KOPT-K1 (cell line): Measurements from ENCODE around the gene JMJD6.
"Not testable (repeated sequence)": the region's sequence is repeated elsewhere in the genome, so short reads cannot be mapped to it uniquely, and the experiment has no call there.

Source experiments
- H3K27ac ChIP-seq: fragments of 200-600 bp; sonication (generic); 2 replicates; pipeline ENCODE4 v1.5.1; 2016; ENCODE audit warnings: antibody characterized with exemption, mild to moderate bottlenecking, low read depth, low read length; ENCODE audit not compliant: poor library complexity, severe bottlenecking
- H3K36me3 ChIP-seq: fragments of 200-600 bp; sonication (generic); 2 replicates; pipeline ENCODE4 v1.5.1; 2017; ENCODE audit warnings: antibody characterized with exemption, mild to moderate bottlenecking, low read length, moderate library complexity; ENCODE audit not compliant: insufficient read depth
- H3K9me3 ChIP-seq: fragments of 200-600 bp; sonication (generic); 2 replicates; pipeline ENCODE4 v1.5.1; 2017; ENCODE audit warnings: antibody characterized with exemption, low read length, mild to moderate bottlenecking; ENCODE audit not compliant: insufficient read depth, poor library complexity, severe bottlenecking

The JMJD6 gene

DNA sequence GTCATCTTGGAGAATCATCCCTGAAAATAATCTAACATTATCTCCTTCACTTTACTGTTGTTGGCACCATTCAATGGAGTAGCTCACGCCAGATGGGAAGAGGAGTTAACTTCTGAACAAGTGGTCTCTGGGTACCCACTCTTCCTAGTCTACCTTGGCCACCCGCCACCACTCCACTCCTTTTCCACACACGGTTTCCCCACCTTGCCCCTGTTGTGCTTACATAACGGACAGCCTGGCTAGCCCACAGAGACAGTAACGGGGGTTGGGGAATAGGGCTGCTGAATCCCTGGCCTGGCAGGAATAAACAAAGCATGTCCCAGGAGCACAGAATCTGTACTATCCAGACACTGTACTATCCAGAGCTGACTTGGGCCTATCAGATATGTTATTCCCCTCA is 12.1 kb downstream of the JMJD6 start:
- Histone ChIP-seq H3K9me3 (no peaks in the 10 kb centered on the region), H3K36me3 (peaks cover 66% of the 10 kb centered on the region), H3K27ac (no peak overlapping the region)

DNA sequence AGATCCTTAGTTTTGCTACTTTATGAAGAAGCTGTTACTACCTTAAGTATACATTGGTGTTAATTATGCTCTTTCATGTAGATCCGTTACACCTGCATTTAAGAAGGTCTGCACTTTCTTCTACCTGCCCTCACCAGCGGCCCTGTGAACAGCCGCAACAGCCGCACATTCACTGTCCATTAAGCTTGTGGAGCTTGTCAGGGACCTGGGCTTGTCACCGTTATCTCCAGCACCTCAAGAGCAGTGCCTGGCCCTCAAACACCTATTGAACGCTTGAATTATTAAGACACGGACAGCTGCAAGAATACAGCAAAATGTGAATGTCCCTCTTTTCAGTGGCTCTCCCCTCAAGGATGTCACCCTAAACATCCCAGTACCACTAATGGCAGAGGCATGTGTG is 12.6 kb downstream of the JMJD6 start:
- H3K36me3 ChIP-seq: peaks cover 60% of the 10 kb centered on the region
- H3K27ac ChIP-seq: no peak overlapping the region
- H3K9me3 ChIP-seq: no peaks in the 10 kb centered on the region

DNA sequence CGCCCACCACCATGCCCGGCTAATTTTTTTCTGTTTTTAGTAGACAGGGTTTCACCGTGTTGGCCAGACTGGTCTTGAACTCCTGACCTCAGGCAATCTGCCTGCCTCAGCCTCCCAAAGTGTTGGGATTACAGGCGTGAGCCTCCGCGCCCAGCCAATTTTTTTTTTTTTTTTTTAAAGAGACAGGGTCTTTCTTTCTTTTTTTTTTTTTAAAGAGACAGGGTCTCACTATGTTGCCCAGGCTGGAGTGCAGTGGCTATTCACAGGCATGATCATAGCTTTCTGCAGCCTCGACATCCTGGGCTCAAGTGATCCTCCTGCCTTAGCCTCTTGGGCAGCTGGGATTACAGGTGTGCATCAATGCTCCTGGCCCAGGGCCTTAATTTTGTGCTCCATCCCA is 14.1 kb downstream of the JMJD6 start:
- not testable (repeated sequence) for H3K9me3 ChIP-seq, H3K27ac ChIP-seq
- peaks cover 46% of the 10 kb centered on the region for H3K36me3 ChIP-seq

DNA sequence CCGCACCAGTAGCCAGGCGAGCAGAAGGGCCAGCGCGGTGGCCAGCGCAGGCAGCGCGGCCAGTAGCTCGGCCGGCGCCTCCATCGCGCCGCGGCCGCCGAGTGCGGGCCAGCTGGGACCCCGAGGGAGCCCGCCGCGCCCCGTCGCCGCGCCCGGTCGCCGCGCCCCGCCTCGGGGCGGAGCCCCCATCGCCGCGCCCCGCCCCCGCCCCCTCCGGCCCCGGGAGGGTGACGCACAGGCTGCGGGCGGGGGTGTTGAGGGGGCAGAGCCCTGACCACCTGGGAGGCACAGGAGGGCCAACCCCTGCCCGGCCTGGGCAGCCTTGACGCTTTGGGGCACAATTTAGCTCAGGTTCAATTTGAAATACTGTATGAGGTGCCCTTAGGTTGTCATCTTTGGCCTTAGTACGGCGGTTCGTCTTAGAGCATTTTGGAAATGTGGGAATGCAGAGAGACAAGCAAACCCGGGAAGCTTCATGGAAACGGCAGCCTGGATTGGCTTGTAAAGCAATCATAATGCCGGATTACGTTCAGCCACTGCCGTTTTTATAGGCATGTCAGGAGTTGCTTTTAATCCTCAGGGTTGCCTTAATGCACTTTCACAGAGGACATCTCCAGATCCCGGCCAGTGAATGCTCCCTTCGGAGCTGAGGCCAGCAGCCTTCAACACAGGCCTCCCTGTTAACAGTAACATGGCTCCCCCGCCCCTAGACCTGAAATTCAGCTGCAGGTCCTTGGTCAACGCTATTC is 15.4 kb downstream of the JMJD6 start, which contains the start of gene MXRA7:
TSS of gene MXRA7 (minus strand) at position 103 of the 749 bp plus-strand sequence. CDS start at position 84, 19 bp downstream.
- peaks cover 33% of the 10 kb centered on the region for H3K36me3 ChIP-seq
- H3K27ac ChIP-seq: no peak within 1 kb of the TSS
- no peaks in the 10 kb centered on the region for H3K9me3 ChIP-seq

DNA sequence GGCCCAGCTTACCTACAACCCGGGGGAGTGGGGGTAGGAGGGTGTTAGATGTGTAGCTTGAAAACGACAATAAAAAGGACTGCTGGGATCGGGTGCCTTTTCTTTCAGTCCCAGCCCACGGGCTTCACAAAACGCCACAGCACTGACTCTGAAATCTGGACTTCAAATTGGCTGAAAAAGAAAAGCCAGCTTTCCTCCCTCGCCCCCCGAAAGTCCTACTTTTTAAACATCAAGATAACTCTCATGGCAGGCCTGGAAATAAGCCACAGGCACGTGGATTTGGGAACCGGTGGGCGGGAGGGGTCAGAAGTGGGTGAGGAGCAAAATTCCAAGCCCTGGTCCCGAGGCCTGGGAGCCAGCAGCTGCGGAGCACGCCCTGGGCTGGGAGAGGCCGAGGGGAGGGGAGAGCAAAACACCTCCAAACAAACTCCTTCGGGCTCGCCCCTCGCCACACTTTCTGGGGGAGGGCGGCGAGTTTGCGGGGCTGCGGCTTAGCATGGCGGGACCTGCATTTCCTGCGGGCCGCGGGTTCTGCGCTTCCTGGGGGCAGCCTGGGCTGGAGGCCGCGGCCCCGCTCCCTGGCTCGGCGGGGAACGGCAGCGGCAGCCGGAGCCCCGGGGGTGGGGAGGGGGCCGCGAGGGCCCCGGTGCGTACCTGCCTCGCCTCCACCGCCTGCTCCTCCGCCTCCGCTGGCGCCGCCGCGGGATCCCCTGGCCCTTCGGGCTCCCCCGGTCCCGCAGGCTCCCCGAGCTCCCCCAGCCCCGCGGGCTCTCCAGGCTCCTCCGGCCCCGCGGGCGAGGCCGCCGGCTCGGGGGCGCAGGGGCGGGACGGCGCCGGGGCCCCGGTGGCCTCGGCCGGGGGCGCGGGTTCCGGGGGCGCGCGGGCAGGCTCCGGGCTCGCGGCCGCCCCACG is 16.2 kb downstream of the JMJD6 start:
- H3K9me3 ChIP-seq, H3K27ac ChIP-seq: not testable (repeated sequence)
- H3K36me3 ChIP-seq: peaks cover 25% of the 10 kb centered on the region

DNA sequence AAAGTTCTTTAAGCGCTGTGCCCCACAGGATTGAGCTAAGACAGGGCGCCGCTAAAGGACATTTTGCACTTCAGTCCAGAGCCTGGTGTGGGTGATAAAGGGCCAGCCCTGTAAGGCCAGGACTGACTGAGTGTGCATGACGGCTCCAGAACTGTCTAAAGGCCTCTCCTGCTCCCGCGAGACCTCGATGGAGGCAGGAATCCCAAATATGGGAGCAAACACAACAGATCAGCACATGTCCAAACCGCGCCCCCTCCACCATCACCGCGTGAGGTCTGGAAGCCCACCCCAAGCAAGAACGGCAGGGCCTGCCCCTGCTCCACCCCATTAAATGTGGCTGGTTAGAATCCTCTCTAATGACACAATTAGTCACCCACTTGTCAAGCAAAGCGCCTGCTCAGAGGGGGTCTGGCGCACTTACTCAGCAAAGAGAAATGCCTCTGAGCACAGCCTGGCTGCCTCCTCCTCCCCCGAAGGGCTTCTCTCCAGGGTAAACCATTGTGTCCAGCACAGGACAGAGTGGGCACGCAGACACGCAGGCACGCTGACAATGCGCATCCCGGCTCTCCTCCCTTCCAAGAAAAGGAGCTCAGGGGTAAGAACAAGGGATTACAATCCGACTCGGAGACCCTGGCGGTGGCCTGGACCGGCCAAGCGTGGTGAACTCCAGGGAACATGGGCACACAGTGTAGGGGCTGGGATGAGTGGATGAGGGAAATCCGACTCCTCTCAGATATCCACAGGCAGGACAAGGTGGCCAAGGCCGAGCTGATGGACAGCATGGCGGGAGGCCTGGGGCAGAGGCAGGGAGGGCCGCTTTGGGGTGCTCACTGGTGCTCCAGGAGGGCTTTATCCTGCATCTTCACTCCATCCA is 17.1 kb downstream of the JMJD6 start:
- Histone ChIP-seq H3K27ac (no peak overlapping the region), H3K36me3 (peaks cover 19% of the 10 kb centered on the region), H3K9me3 (no peaks in the 10 kb centered on the region)

DNA sequence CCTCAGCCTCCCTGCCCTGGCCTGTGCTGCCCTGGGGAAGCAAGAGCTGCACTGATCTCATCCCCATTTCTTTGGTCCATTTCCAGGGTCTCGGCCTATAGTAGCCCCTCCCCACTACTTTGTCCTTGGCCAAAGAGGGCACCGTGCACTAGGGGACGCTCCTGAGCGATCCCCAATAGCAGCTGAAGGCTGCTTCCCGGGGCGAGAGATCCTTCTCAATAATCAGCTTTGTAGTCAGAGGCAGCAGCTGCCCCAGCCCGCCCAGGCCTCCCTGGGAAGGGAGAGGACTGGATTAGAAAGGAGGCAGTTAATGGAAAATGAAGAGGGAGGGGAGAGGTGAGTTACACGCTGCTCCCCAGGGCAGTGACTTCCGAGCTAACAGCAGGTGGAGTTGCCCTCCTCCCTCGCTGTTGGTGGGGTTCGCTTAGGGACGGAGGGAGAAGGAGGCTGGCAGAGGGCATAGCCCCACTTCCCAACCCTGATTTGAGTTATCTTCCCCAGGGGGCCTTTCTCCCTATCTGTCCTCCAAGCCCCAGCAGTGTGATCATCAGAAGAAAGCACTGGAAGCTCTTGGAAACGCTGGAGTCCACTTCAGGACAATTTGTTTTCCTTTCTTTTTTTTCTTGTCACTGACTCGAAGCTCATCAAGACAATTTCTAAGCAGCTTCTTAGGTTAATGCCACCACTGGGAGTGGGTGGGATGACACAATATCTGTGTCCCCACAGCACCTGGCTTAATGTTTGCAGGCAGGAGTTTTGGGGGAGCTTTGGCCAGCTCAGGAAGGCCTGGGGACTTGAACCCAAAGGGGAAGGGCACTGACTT is 18.2 kb downstream of the JMJD6 start:
- no peaks in the 10 kb centered on the region for H3K9me3 ChIP-seq
- H3K27ac ChIP-seq: no peak overlapping the region

DNA sequence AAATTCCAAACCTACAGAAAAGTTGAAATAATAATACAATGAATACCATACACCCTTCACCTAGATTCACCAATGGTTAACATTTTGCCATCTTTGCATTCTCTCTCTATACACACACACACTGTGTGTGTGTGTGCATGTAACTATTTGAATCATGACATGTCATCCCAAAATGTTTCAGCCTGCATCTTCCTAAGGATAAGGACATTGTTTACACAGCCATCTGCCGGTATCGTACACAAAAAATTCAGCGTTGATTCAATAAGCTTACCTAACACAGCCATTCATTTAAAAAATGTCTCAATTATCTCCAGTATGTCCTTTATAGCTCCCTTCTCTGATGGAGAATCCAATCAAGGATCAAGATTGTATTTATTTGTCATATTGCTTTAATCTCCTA is 19.6 kb downstream of the JMJD6 start:
- Histone ChIP-seq H3K27ac (no peak overlapping the region), H3K9me3 (no peaks in the 10 kb centered on the region), H3K36me3 (no peaks in the 10 kb centered on the region)

More for the DNA sequence above, 18.2 kb downstream of the JMJD6 start:
- H3K36me3 ChIP-seq: peaks cover 8% of the 10 kb centered on the region

DNA sequence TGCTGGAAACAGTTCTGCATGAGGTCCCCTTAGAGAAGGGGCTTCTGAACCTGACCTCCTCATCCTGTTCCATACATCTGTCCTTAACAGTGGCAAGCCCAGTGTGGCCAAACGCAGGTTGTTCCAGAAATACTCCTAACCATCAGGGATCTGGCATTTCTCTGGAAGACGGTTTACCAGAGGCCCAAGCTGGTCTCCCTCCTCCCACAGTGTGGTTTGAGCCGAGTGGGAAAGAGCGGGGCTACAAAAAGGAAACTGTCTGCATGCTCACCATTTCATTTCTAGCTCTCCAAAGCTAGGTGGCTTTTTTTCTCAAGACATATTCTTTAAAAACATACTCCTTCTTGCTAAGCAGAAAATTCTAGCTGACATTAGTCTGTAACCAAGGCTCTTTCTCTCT is 21.6 kb downstream of the JMJD6 start:
- H3K27ac ChIP-seq: no peak overlapping the region
- no peaks in the 10 kb centered on the region for H3K36me3 ChIP-seq
- no peaks in the 10 kb centered on the region for H3K9me3 ChIP-seq

DNA sequence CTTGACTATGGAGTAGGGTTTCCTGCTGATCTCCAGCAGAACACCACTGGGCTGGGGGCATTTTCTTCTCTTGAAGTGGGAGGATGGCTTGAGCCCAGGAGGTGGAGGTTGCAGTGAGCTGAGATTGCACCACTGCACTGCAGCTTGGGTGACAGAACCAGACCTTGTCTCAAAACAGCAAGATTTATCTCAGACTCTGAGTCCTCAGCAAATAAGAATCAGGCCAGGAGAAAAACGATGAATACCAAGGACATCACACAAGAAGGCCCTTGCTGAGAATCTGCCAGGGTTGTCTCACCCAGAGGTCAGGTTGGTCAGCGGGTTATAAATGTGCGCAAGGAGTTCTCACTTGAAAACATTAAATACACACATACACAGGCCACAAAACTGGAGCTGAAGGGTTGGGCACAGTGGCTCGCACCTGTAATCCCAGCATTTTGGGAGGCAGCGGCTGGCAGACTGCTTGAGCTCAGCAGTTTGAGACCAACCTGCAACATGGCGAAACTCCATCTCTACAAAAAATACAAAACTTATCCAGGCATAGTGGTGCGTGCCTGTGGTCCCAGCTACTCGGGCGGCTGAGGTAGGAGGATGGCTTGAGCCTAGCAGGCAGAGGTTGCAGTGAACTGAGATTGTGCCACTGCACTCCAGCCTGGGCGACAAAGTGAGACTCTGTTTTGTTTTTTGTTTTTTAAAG is 23.3 kb downstream of the JMJD6 start:
- H3K36me3 ChIP-seq: no peaks in the 10 kb centered on the region
- H3K9me3 ChIP-seq: no peaks in the 10 kb centered on the region
- no peak overlapping the region for H3K27ac ChIP-seq

DNA sequence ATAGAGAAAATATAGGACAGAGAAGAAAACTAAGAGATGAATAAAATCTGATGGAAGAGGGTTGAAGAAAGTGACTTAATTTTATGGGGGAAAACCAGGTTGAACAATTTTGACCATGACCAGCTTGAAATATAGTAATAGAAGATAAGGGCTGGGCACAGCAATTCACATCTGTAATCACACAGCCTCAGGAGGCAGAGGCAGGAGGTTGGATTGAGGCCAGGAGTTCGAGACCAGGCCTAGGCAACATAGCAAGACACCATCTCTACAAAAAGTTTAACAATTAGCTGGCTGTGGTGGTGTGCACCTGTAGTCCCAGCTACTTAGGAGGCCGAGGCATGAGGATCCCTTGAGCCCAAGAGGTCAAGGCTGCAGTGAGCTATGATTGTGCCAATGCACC is 24.3 kb downstream of the JMJD6 start:
- Histone ChIP-seq H3K27ac (no peak overlapping the region), H3K9me3 (no peaks in the 10 kb centered on the region), H3K36me3 (no peaks in the 10 kb centered on the region)

DNA sequence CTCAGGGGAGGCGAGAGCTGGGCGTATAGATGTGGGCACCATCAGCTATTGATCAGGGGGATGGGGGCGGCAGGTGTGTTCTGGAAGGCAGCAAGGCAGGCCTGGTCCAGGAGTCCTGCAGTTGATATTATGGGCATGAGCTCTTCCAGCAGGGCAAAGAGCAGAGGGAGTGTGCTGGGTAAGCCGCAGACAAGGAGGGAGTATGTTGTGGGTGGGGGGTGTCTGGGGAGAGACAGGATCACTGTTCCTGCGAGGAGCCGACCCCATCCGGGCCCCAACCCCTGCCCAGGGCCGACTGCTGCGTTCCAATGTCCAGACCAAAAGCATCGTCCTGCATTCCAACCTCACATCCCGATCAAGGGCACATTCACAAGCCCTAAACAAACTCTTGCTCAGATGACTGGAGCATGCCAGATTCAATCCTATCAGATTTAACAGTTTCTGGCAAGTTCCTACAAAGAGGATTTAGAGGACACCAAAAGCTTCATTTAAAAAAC is 24.9 kb downstream of the JMJD6 start:
- H3K27ac ChIP-seq: no peak overlapping the region
- H3K9me3 ChIP-seq: no peaks in the 10 kb centered on the region
- no peaks in the 10 kb centered on the region for H3K36me3 ChIP-seq

DNA sequence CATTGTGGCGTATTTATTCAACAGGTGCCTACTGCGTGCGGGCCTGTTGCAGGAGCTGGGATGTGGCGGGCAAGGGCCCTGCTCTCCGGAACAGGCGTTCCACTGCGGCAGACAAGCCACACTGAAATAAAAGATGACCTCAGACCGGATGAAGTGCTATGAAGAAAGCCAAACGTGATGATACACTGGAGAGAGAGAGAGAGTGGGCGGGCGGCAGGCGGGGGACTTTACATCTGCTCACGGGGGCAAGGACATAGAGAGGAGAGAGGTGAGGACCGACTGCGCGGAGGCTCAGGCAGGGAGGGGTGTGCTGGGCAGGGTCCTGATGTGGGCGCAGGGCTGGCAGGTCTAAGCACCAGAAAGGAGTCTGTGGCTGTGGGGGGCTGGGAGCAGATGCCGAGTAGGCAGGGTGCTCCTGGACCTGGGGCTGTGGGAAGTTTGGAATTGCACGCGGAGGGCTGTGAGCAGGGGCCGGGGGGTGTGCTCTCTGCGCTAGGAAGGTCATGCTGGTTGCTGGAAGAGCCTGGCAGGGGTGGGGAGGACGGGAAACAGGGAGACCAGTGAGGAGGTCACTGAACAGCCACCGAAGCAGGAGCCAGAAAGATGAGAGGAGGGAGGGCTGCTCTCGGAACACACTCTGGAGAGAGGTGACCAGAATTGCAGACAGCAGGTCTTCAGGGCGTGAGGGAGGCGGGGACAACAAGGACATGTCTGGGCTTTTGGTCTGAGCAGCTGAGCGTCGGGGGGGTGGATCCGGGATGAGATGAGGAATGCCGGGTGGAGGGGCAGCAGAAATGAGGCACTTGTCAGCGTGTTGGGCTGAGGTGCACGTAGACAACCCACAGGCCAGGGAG is 25.6 kb downstream of the JMJD6 start:
- Histone ChIP-seq H3K9me3 (no peaks in the 10 kb centered on the region), H3K36me3 (no peaks in the 10 kb centered on the region), H3K27ac (no peak overlapping the region)
